Amniotic stem cell (primary cell): ENCODE results near the gene OLFML2A.

Source experiments
- DNase-seq: peaks from one replicate; lab custom pipeline; 2025; lab: John Stamatoyannopoulos, UW

Gene OLFML2A

GRCh38 chr9:124854161-124854560 lies 77.2 kb downstream of the OLFML2A start:
- no peak for DNase-seq

- DNase-seq: no peak
These were observed 77.9 kb downstream of the OLFML2A start for GRCh38 chr9:124854822-124855221.

- DNase-seq: no peak
These were observed 78.6 kb downstream of the OLFML2A start for GRCh38 chr9:124855566-124855943.

DNA sequence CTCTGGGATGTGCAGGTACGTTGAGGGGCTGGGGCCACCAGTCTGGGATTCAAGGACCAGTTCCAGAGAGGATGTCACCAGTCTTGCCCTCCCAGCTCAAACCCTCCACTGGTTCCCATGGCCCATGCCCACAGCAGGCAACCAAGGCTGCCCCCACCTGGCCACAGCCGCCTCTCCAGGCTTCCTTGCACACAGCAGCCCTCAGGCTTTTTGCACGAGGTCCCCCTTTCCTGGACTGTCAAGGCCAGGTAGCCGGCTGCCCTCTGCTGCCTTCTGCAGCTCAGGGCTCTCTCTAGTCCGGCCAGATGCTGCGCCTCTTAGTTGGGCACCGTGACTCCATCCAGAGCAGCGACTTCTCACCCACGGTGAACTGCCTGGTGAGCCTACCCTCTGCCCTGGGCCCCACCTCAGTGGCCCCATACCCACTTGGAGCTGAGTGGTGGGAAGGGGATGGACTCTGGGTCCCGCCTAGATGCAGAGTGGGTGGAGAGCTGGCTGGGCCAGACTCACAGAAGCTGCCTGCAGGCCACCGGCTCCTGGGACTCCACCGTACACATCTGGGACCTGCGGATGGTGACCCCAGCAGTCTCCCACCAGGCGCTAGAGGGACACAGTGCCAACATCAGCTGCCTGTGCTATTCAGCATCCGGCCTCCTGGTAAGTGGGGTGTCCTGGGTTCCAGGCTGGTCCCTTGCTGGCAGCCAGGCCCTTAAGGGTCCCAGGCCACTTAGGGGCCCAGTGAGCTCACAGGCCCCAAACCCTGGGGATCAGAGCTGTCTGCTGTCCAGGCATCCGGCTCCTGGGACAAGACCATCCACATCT lies 79.2 kb downstream of the OLFML2A start:
- no peak for DNase-seq

DNA sequence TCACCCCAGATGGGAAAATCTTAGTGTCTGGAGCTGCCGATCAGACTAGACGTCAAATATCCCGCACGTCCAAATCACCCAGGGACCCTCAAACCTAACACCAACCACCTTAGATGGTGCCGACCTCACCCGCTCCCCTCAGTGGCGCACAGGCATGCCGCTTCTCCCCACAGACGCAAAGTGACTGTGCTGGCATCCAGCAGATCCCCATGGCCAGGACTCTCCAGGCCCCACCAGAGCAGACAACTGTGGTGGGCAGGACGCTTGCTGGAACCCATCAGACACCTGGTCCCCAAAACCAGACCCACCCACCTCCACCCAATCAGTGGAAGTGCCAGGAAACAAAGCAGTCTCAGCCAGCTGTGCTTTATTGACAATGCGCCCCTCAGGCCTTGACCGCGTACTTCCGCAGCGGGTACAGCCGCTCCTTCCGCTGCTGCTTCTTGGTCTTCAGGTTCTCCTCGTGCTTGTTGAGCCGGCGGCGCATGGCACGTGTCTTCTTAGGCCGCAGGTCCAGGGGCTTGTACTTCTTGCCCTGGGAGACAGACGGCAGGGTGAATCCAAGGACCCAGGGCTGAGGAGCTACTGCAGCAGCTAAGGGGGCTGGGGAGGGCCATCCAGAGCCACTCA lies 80.7 kb downstream of the OLFML2A start:
- DNase-seq: no peak

GRCh38 chr9:124858330-124859046 lies 81.6 kb downstream of the OLFML2A start:
- DNase-seq: no peak

GRCh38 chr9:124859803-124860581 lies 83.1 kb downstream of the OLFML2A start:
- no peak for DNase-seq

DNA sequence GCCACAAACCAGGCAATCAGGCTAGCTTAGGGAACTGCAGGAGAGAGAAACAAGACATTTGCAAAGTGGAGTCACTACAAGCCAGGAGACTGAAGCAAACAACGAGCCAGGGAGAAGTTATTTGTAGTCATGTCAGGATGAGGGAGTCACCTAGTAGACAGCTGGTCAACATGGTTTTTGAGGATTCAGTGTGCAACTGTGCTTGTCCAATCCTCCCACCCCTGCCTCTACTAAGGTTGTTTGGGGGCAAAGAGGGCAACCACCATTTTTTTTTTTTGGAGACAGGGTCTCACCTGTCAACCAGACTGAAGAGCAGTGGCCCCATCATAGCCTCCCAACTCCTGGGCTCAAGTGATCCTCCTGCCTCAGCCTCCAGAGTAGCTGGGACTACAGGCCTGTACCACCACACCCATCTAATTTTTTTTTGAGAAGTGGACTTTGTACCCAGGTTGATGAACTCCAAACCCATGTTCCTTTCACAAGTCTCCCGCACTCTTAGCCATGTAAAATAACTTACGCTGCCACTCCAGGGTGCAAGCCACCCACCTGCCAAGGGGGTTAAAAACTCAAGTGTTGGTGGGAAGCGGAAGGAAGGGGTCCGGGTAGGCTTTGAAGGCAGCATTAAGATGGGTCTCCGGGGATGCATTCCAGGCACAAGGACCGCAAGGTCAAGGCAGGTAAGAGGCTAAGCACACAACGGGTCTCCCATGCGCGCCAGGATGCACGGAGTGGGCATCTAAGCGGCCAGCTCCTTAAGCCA lies 83.8 kb downstream of the OLFML2A start:
- no peak for DNase-seq

- peak; percentile 92 for DNase-seq
These were observed 84.7 kb downstream of the OLFML2A start, which contains the start of the genes ARPC5L and RPL35 for GRCh38 chr9:124861342-124862229. Gene ARPC5L, plus strand, starts transcription at chr9:124862130. Its CDS starts 7,161 bp downstream, at chr9:124869291. Gene RPL35, minus strand, starts transcription at chr9:124861957. Its CDS starts 45 bp downstream, at chr9:124861912.

- DNase-seq: no peak
These were observed 86.5 kb downstream of the OLFML2A start for GRCh38 chr9:124863371-124863871.
